SK-N-SH (cell line): Measurements from ENCODE around the gene TRMO.

ENCODE experiments used
- CTCF ChIP-seq: fragments of 200-600 bp; sonication (generic); IDR thresholded peaks from 2 replicates; pipeline ENCODE4 v1.6.1; 2017; ENCODE audit warnings: antibody characterized with exemption, mild to moderate bottlenecking, moderate library complexity
- EP300 ChIP-seq, 2 experiments: IDR thresholded peaks; 2 replicates each; pipeline versions ENCODE4 v1.4.0 to v1.6.1; 2012; ENCODE audit warnings: borderline replicate concordance in 1 of 2, low read depth in 1 of 2, low read length in 1 of 2
- POLR2AphosphoS5 ChIP-seq: IDR thresholded peaks from 2 replicates; pipeline ENCODE4 v1.6.1; 2012; ENCODE audit warnings: low read depth, low read length
- TCF12 ChIP-seq: IDR thresholded peaks from 2 replicates; pipeline ENCODE4 v1.4.0; 2012

- no peak for TF ChIP-seq CTCF
- no peak for TF ChIP-seq TCF12
- no peak for TF ChIP-seq POLR2AphosphoS5
- no peak for TF ChIP-seq EP300 (IDR thresholded peaks at IDR 0.05; ENCODE audit: borderline replicate concordance in 1 of 2, low read depth in 1 of 2, low read length in 1 of 2)
Measured at GRCh38 chr9:97930972-97931371, 8.7 kb upstream of the TRMO start.
